Retinal pigment epithelial cell (primary cell): ENCODE measurements around the gene LLGL2.
A peak's percentile ranks its signal among the peaks of the same experiment; 100 is the strongest.
"Not testable (repeated sequence)": the region's sequence is repeated elsewhere in the genome, so short reads cannot be mapped to it uniquely, and the experiment has no call there.

ENCODE experiments used
- DNase-seq: peaks from one replicate; pipeline ENCODE4 v3.0.0-alpha.2; 2010; ENCODE audit warnings: low read depth
- H3K4me3 ChIP-seq: 2 replicates; pipeline ENCODE4 v1.5.1; 2011; ENCODE audit warnings: mild to moderate bottlenecking, low read length, control low read depth, moderate library complexity
- CTCF ChIP-seq: conservative IDR thresholded peaks from 2 replicates; pipeline ENCODE4 v1.5.1; 2011; ENCODE audit warnings: low read depth, low read length, control low read depth, inconsistent platforms

Gene LLGL2

GRCh38 chr17:75589012-75589918, 63.8 kb downstream of the LLGL2 start:
- peak; percentile 27 for TF ChIP-seq CTCF
- peak overlapping the region; percentile 46 for H3K4me3 ChIP-seq

GRCh38 chr17:75589919-75590303, 64.4 kb downstream of the LLGL2 start:
- DNase-seq: no peak
- no peak overlapping the region for H3K4me3 ChIP-seq
- no peak for TF ChIP-seq CTCF

More at GRCh38 chr17:75589012-75589918, 63.8 kb downstream of the LLGL2 start:
- peak; percentile 27 for DNase-seq

GRCh38 chr17:75590314-75590761, 64.8 kb downstream of the LLGL2 start:
- no peak for DNase-seq
- H3K4me3 ChIP-seq: no peak overlapping the region
- TF ChIP-seq CTCF: no peak

- DNase-seq: no peak
- no peak overlapping the region for H3K4me3 ChIP-seq
- TF ChIP-seq CTCF: no peak
Observed at GRCh38 chr17:75590849-75591721, 65.6 kb downstream of the LLGL2 start.

GRCh38 chr17:75591722-75592302, 66.3 kb downstream of the LLGL2 start:
- no peak for DNase-seq
- H3K4me3 ChIP-seq: no peak overlapping the region
- no peak for TF ChIP-seq CTCF

GRCh38 chr17:75592348-75593020, 67.0 kb downstream of the LLGL2 start:
- no peak for DNase-seq
- TF ChIP-seq CTCF: no peak
- no peak overlapping the region for H3K4me3 ChIP-seq

- not testable (repeated sequence) for H3K4me3 ChIP-seq, DNase-seq
Observed at GRCh38 chr17:75593430-75593829, 67.9 kb downstream of the LLGL2 start.
